PFSK-1 (cell line): ENCODE data around the gene ACTL7A.

ENCODE experiments used
- FOXP2 ChIP-seq: optimal IDR thresholded peaks from 2 replicates; pipeline ENCODE3; 2011; ENCODE audit warnings: borderline replicate concordance, control low read depth, inconsistent platforms; ENCODE audit not compliant: insufficient read depth; ENCODE audit errors: extremely low read length, extremely low read depth
- POLR2AphosphoS5 ChIP-seq: IDR thresholded peaks from 2 replicates; pipeline ENCODE4 v1.6.1; 2012; ENCODE audit warnings: low read depth, mild to moderate bottlenecking, control low read depth, low read length, moderate library complexity
- SIN3A ChIP-seq: IDR thresholded peaks from 2 replicates; pipeline ENCODE4 v1.6.1; 2012; ENCODE audit warnings: mild to moderate bottlenecking, low read length, moderate library complexity, borderline replicate concordance; ENCODE audit not compliant: insufficient read depth
- TAF1 ChIP-seq: IDR thresholded peaks from 2 replicates; pipeline ENCODE4 v1.6.1; 2012; ENCODE audit warnings: low read length, control low read depth, borderline replicate concordance; ENCODE audit not compliant: insufficient read depth
- TF ChIP-seq, protein P1 (sequence below), 2 experiments: IDR thresholded peaks; 2 replicates each; pipeline versions ENCODE4 v1.6.1 to v1.8.0; 2011 to 2012; ENCODE audit warnings: low read depth in 2 of 2, low read length in 2 of 2, control low read depth in 1 of 2, inconsistent platforms in 1 of 2, mild to moderate bottlenecking in 1 of 2, moderate library complexity in 1 of 2; ENCODE audit not compliant: insufficient read depth in 1 of 2

Gene ACTL7A

DNA sequence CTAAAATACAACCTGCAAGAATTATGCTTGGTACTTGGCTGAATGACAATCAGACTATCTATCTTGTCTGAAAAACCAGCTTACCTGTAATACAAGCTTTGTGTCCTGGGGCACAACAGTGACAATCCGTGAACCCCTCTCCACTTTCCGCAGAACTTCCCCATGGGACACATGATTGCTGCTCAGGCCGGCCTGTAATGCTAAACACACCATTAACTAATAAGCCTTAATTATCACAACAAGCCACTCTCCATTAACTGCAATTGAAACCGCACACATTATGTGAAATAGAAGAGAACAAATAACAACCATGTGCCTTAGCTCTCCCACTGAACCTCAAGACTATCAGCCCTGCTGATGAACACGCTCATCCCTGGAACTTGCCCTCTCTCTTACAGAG lies 38.1 kb downstream of the ACTL7A start:
- TF ChIP-seq, protein P1, sequence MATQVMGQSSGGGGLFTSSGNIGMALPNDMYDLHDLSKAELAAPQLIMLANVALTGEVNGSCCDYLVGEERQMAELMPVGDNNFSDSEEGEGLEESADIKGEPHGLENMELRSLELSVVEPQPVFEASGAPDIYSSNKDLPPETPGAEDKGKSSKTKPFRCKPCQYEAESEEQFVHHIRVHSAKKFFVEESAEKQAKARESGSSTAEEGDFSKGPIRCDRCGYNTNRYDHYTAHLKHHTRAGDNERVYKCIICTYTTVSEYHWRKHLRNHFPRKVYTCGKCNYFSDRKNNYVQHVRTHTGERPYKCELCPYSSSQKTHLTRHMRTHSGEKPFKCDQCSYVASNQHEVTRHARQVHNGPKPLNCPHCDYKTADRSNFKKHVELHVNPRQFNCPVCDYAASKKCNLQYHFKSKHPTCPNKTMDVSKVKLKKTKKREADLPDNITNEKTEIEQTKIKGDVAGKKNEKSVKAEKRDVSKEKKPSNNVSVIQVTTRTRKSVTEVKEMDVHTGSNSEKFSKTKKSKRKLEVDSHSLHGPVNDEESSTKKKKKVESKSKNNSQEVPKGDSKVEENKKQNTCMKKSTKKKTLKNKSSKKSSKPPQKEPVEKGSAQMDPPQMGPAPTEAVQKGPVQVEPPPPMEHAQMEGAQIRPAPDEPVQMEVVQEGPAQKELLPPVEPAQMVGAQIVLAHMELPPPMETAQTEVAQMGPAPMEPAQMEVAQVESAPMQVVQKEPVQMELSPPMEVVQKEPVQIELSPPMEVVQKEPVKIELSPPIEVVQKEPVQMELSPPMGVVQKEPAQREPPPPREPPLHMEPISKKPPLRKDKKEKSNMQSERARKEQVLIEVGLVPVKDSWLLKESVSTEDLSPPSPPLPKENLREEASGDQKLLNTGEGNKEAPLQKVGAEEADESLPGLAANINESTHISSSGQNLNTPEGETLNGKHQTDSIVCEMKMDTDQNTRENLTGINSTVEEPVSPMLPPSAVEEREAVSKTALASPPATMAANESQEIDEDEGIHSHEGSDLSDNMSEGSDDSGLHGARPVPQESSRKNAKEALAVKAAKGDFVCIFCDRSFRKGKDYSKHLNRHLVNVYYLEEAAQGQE (IDR thresholded peaks at IDR 0.05; ENCODE audit: insufficient read depth in 1 of 2, low read depth in 2 of 2, low read length in 2 of 2), result no peak
- no peak for TF ChIP-seq SIN3A
- TF ChIP-seq TAF1, result no peak
- no peak for TF ChIP-seq POLR2AphosphoS5
- TF ChIP-seq FOXP2, result no peak

GRCh38 chr9:108903420-108904103 lies 41.5 kb downstream of the ACTL7A start:
- TF ChIP-seq FOXP2 (no peak), SIN3A (no peak)

GRCh38 chr9:108904161-108904560 lies 42.1 kb downstream of the ACTL7A start:
- TF ChIP-seq POLR2AphosphoS5 (no peak), FOXP2 (no peak), SIN3A (no peak), TAF1 (no peak)
- TF ChIP-seq, protein P1 (IDR thresholded peaks at IDR 0.05; ENCODE audit: insufficient read depth in 1 of 2, low read depth in 2 of 2, low read length in 2 of 2), result no peak

DNA sequence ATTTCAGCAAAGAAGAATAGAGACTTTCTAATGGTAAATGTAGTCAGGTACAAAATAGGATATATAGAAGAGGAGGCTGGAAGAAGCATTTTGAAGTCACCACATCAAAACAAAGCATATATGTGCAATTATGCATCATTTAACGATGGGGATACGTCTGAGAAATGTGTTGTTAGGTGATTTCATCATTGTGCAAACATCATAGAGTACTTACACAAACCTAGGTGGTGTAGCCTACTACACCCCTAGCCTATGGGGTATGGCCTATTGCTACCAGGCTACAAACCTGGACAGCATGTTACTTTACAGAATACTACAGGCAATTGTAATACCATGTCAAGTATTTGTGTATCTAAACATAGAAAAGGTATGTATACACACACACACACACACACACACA lies 43.4 kb downstream of the ACTL7A start:
- TF ChIP-seq FOXP2 (no peak), SIN3A (no peak), POLR2AphosphoS5 (no peak), TAF1 (no peak)
- TF ChIP-seq, protein P1 (IDR thresholded peaks at IDR 0.05; ENCODE audit: insufficient read depth in 1 of 2, low read depth in 2 of 2, low read length in 2 of 2), result no peak

- no peak for TF ChIP-seq POLR2AphosphoS5
- TF ChIP-seq FOXP2, result no peak
- TF ChIP-seq, protein P1 (IDR thresholded peaks at IDR 0.05; ENCODE audit: insufficient read depth in 1 of 2, low read depth in 2 of 2, low read length in 2 of 2), result no peak
- no peak for TF ChIP-seq TAF1
- TF ChIP-seq SIN3A, result no peak
These were observed 48.3 kb downstream of the ACTL7A start for GRCh38 chr9:108910402-108910801.
